Measurements from ENCODE around the gene BRD3OS.

Gene BRD3OS

GRCh38 chr9:134035041-134036039, 10.1 kb downstream of the BRD3OS start:
- no peak for DNase-seq

GRCh38 chr9:134036130-134036529, 10.8 kb downstream of the BRD3OS start:
- no peak for DNase-seq

GRCh38 chr9:134037641-134038040, 12.4 kb downstream of the BRD3OS start:
- DNase-seq = no peak

- DNase-seq = no peak
These were observed 14.3 kb downstream of the BRD3OS start for GRCh38 chr9:134039386-134040175.

GRCh38 chr9:134040176-134040565, 14.9 kb downstream of the BRD3OS start:
- DNase-seq = no peak

GRCh38 chr9:134040781-134041648, 15.7 kb downstream of the BRD3OS start:
- DNase-seq = no peak

GRCh38 chr9:134041649-134041962, 16.3 kb downstream of the BRD3OS start:
- DNase-seq = no peak

- DNase-seq = no peak
These were observed 18.3 kb downstream of the BRD3OS start for GRCh38 chr9:134043531-134043988.

GRCh38 chr9:134044944-134045343, 19.7 kb downstream of the BRD3OS start:
- no peak for DNase-seq

- DNase-seq = no peak
These were observed 20.7 kb downstream of the BRD3OS start for GRCh38 chr9:134045841-134046544.

GRCh38 chr9:134046894-134047681, 21.8 kb downstream of the BRD3OS start:
- no peak for DNase-seq

GRCh38 chr9:134047868-134048581, 22.7 kb downstream of the BRD3OS start:
- no peak for DNase-seq

GRCh38 chr9:134048582-134048968, 23.3 kb downstream of the BRD3OS start:
- DNase-seq = no peak

- DNase-seq = no peak
These were observed 24.0 kb downstream of the BRD3OS start for GRCh38 chr9:134049236-134049635.

- DNase-seq = no peak
These were observed 24.7 kb downstream of the BRD3OS start for GRCh38 chr9:134049772-134050588.

GRCh38 chr9:134050726-134051125, 25.4 kb downstream of the BRD3OS start:
- no peak for DNase-seq

- no peak for DNase-seq
These were observed 26.0 kb downstream of the BRD3OS start for GRCh38 chr9:134051319-134051718.

- DNase-seq = no peak
These were observed 27.2 kb downstream of the BRD3OS start for GRCh38 chr9:134052491-134052890.

GRCh38 chr9:134052941-134053340, 27.7 kb downstream of the BRD3OS start:
- DNase-seq = no peak

GRCh38 chr9:134053401-134053871, 28.2 kb downstream of the BRD3OS start:
- DNase-seq = no peak
